HG03103 (cell line): ENCODE data around the gene RYR3.

ENCODE experiments used
- ATAC-seq: cut with Tn5 transposase; IDR thresholded peaks from one replicate; pipeline ENCODE4 v1.9.1; 2021; ENCODE audit warnings: low read depth; ENCODE audit not compliant: unreplicated experiment

Gene RYR3

DNA sequence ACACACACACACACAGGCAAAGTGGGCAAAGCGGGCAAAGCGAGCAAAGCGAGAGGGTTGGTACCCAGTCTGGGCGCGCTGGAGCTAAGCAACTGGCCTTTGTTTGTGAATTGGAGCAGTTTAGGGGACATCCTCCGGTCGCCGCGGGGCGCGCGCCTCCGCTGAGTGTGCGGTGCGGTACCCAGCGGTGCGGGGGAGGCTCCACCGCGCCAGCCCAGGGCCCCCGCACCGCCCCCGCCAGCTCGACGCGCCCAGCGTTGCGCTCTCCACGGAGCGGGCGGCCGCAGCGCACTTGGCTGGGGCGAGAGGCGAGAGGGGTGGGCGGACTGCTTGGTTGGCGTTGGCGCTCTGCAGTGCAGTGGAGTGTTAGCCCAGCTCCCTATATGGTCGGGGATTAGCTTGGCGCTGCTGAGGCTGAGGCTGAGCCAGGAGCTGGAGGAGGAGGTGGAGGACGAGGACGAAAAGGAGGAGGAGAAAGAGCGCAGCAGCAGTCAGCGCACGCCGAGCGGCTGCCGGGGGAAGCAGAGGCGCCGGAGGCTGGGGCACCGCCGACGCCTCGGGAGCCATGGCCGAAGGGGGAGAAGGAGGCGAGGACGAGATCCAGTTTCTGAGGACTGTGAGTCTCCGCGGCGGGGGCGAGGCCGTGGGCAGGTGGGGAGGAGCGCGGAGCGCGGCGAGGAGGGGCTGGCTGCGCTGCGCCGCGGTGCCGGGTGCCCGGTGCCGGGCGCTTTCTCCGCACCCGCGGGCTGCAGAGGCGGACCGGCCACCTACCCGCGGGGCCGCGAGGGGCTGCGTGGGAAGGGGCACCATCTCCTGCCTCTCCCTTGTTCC is at the start of gene RYR3:
RYR3 (plus strand) TSS at position 487 of the 831 bp plus-strand sequence; CDS start at position 566, 79 bp downstream.
- no peak for ATAC-seq

DNA sequence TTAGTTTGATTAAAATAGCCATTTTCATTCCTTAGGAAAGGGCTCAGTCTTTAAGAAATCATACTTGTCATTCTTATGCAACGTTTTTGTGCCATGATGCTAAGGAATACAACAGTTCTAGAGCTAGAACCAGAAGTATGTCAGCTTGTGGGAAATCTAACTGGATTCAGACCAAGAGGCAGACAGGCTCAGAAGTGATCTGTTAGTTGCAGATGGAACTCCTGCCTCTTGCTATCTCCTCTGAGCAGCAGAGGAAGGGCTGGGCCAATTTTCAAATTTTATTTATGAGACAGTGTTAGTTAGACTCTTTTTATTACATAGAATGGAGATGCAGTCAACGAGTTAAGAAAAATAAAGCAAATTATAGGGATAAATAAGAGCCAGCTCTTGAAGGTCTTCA is 48.5 kb upstream of the RYR3 start:
- ATAC-seq, result no peak

DNA sequence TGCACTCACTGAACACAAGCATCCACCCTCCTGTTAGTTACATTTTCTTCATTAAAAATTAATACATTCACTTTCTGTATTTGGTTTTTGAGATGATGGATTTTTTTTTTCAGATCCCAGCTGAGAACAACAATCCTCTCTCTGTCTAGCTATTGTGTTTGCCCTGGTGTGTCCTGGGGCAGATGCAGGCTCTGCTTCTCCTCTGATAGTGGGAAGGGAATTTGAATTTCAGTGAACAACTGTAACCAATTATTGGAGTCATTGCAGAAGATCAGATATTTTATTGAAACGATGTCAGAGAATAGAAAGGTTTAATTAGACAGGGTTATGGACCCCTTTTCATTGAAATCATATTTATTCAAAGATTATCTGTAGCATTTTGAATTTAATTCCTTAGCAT is 33.1 kb upstream of the RYR3 start:
- ATAC-seq, result no peak

DNA sequence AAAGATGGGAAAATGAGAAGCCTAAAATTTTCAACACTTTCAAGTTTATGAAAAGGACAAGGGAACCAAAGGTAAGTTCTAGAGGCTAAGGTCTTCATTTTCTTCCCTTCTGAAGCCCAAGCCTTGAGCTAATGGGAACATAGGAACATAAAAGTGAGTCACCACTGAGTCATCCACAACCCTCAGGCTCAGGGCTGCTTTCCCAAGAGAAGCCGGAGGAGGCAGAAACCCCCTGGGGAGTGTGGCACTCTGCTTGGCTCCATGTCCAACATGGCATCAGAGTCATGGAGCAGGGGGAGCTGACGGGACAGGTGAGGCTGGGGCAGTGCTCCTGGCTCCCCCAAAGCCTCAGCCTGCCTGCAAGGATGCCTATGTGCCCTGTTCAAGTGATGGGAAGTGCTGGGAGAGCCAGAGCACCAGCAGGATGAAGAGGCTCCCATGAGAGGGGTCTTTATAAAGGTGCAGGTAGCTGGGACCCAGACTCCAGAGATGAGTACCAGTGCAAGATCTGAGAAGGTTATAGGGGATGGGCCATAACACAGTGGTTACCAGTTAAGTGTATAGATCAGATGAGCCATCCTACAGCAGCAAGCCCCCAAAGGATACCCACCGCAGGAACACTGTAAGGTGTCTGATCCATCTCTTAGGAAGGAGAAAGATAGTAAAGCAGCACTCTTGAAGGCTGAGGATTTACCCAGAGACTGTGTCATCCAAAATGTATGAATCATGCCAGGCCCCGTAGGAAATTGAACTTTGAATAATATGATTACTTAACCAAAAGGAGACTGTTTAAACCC is 31.8 kb upstream of the RYR3 start:
- ATAC-seq, result no peak

DNA sequence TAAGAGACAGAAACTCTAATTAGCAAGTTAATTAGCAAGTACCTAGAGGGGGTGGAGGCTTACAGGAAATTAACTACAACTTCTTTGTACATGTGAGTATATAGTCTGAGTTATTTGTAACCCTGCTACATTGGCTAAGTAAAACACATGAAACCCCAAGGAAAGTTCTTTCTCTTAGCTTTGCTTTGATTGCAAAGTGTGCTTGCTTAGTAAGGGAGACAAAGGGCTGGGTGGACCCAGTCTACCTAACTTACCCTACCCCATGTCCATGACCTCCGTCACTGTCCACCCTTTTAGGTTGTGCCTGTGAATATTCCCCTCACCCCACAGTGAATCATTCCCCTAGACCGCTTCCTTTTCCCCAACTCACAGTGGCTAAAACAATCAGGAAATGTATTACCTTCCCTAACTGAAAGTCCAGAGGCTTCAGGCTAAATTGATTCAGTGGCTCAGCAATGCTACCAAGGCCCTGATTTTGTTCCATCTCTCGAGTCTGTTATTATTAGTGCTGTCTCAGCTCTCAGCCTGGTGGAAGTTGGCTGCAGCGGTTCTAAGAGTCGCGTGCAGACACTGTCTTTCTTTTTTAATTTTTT is 31.1 kb upstream of the RYR3 start:
- no peak for ATAC-seq

DNA sequence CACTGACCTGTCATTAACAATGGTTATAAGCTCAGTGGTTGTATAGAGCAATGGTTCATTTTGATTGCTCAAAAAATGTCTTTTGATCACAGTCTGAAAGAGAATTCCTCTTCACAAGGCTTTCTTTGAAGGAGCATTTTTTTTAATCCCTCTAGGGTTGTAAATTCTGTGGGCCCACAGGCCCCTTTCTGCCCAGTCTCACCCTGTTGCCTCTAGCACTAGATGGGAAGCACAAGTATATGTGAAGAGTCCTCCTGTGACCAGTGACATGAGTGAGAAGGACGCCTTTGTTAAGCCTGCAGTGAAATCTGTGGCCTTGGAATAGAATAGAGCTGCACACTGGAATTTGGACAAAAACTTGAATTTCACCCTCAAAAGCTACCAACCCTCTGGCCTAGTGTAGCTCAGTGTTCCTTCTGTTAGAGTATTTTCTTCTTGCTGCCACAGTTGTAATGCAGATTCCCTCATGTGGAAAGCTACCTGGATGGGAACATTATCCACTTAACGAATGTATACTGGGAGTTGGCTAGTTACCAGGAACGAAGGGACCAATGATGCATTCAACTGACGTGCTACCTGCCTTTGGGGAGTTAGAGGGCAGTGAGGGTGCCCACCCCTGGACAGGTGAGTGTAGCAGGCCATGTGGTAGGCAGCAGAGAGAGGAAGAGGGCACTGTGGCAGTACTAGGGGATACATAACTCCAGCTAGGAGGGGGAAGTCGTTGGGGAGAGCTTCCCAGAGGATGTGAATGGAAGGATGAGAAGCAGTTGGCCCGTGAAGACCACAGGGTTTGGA is 28.3 kb upstream of the RYR3 start:
- no peak for ATAC-seq

DNA sequence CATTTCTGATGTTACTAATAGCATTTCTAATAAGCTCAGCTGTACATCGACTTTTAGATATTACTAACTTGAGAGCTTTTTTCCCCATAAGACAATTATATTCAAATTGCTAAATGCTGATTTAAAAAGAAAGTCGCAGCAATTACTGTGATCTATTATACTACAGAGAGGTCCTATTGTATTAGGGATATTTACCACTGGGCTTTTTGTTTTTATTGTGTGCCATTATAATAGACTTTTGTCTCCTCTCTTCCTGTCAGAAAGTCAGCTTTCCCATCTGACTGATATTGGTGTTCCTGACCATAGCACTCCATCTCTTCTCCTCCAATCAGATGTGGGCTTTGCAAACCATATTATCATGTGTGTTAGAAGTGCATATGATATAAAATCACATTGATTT is 27.2 kb upstream of the RYR3 start:
- no peak for ATAC-seq

DNA sequence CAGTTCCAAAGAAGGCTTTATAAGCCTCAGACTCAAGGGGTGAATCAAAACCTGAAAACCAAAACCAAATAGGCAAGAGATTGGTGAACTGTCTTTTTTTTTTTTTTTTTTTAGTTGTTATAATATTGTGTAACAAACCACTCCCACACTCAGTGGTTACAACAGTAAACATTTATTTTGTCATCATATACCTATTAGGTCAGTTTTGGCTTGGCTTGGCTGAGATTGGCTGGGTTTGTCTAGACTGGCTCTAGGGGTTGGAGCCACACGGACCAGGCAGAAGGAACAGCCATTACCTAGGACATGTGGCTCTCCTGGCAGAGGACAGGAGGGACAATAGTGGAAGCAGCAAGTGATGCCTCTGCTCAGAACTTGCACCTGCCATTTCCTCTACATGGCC is 26.4 kb upstream of the RYR3 start:
- ATAC-seq, result no peak

DNA sequence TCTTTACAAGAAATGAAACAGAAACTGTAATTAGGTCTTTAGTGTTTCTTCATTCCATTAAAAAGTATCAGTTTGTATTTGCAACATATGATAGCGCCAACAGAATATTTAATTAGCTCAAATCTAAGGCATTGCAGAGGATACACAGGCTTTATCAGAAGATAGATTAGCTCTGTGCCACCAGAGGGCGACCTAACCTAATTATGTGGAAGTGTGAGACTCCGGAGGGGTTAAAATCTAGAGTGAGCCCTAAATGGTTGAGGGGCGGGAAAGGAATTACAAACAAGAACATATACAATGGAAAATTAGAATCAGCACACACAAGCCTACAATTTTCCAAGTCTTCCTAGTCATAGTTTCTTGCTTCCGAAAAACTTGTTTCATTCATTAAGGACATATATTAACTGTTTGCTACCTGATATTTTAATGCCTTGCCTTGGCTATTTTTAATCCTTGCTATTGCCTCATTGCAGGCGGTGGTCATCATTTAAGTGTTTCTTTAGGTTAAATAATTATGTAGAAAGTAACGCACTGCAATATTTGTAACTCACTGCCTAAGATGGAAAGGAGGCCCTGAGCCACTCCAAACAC is 18.0 kb upstream of the RYR3 start:
- ATAC-seq, result no peak

DNA sequence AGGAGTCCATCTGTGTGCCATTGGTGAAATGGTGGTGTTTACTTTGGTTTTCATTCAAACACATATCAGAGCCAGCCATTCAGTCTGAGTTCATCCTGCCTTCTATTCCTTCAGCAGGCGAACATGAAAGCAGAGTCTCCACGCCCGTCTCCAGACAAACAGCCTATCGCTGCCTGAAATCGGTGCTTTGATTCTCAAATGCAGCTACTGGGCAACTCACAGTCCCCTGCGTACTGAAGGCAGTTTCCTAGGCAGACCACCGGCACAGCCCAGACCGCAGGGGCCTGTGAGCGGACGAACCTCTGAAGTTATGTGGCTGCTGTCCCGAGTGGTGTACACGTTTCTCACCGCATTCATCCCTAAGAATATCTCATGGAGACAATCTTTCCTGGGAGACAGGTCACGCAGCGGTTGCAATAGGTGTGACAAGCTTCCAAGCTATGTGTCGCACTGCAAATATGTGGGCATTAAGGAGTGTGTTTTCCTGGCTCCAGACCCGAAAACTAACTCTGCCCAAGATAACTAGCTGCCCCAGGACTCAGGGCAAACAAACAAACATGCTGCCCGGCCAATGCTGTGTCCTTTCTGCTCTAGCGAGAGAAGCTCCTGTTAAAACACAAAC is 16.9 kb upstream of the RYR3 start:
- ATAC-seq, result no peak

DNA sequence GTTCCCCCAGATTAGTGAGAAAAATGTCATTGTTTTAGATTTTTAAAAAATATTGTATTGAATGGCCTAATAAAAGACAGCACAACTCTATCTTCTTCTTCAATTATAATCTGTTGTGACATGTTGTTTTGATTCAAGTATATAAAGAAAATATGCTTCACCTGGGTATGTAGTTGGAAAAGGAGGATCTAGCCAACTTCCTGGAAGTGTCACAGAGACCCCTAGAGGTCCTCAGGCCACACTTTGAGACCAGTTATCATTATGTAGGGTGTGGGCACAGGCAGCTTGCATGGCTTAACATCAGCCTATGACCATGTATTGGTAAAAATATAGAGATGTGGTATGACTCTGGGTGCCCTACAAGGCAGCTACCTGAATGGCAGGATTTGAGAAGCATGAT is 14.7 kb upstream of the RYR3 start:
- no peak for ATAC-seq

DNA sequence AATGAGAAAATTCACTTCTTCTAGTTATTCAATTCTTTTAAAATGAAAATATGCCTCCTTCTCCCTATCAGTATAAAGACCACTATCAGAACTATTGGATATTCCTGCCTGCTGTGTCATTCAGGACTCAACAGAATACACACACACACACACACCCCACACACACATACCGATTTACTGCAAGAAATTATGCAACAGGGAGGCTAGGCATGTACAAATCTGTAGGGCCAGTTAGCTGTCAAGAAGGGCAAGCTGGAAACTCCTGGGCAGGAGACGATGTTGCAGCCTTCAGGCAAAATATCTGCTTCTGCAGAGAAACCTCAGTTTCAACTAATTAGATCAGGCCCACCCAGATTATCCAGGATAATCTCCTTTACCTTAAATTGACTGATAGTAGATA is 13.9 kb upstream of the RYR3 start:
- ATAC-seq, result no peak

DNA sequence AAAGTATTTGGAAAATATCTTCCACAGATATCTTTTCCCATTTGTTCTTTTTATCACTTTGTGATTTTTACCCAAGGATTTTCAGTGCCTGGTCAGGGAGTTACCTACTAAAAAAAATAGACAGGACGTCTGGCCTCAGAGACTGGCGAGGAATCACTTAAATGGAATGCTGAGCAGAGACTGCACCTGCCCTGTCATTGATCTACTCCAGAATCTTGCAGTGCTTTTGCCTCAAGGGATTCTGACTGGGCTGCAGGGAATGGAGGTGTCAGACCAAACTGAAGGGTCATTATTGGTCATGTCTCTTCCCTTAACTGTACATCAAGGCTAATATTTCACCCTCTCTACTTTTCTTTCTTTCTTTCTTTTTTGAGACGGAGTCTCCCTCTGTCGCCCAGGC is 12.1 kb upstream of the RYR3 start:
- ATAC-seq, result no peak

DNA sequence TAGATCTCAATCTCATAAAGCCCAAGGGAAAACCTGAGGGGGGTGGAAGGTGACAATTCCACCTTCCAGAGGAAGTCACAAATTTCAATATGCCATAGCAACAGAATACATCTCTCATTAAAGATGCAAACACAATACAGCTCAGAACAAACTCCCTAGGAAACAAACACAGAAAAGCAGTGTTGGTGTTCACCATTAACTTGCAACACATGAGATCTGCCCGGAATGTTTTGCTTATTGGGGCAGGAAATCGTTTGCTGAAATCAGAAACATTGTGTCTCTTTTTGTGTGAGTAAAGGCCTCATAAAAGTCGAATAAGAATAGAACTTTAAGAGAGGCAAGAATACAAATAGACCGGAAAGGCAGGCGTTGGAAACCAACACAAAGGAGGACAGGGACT is 5.8 kb upstream of the RYR3 start:
- ATAC-seq, result no peak

DNA sequence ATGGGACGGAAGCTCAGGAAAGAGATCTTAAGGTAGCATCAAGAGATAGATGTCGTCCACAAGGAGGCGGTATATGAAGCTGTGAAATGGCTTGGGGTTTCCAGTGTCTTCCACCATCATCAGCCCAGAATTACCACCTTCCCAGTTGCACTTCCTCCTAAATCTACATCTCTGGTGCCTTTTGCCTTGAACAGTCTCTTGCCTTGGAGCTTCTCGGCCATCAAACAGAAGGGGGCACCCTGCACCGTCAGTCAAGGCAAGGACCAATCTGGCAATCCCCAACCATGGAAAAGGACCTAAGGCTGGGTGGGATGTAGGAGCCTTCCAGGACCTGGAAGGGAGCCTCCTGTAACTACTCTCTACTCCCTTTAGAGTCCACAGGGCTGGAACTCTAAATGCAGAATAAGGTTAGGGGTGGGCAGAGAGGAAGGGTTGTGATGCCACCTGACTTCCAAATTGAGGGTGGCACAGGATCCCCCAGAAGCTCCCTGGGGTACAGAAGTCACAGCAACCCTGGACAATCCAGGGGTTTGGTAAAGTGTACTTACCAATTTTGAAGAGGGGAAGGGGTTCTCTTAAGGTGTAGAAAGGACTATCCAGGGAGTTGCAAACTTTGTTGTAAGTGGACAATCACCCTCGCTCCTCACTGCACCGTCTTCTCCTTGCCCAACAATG is 1.0 kb upstream of the RYR3 start:
- ATAC-seq, result no peak

DNA sequence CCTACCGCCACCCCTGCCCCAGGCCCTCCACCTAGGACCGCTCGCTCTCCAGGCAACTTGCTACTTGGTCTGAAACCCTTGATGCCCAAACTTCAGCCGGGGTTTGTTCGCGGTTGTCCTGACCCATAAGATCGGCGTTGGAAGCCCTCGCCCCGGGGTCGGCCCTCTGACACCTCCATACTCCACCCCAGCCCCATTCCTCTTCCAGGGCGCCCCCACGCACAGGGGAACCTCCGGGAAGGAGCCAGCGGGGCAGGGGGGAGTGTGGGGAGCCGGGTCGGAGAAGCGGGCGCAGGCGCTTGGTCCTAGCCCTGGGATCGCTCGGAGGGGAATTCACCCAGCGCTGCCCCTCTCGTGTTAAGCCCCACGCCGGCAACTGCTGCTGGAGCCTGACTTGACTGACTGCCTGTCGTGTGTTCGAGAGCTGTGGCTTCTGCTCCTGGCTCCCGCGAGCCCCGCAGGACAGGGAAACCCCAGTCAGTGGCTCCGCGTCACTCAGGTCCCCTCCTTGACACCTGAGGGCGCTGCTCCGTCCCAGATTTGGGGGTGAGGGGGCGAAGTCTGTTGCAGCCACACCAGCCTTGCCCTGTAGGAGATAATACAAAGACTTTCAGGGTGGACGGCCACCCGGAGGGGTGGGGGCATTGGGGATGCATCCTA is 675 bp downstream of the RYR3 start:
- ATAC-seq, result no peak

DNA sequence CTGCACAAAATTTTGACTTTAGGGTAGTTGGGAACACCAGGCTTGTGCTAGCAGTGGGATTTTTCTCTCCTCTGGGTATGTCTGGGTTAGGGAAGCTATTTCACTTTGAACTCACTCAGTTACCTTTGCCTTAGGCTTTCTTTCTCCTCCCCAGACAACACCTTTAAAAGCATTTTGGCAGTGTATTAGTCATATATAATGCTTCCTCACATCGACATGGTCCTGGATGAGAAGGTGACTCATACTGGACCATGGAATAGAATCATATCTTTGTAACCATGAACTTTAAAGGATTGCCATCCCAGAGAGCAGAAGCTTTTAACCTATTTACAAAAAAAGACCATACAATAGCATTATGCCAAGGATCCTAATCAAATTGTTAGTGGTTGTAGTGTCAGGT is 2.7 kb downstream of the RYR3 start:
- ATAC-seq, result no peak

DNA sequence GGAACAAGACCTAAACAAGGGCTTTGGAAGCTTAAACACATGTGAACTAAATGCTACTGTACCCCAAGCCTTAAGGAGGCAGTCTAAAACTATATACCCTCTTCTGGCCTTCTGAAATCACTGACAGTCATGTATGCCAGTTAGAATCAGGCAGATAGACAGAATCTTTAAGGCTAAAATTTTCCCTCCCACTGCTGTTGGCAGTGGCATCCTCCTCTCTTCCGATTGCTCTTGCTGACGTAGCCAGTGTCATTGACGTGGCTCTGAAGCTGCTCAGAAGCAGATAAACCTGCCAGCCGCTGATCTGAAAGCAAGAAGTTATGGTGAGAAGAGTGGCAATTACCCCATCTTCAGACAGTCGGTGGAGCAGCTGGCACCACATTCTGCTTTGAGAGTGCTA is 3.3 kb downstream of the RYR3 start:
- no peak for ATAC-seq

DNA sequence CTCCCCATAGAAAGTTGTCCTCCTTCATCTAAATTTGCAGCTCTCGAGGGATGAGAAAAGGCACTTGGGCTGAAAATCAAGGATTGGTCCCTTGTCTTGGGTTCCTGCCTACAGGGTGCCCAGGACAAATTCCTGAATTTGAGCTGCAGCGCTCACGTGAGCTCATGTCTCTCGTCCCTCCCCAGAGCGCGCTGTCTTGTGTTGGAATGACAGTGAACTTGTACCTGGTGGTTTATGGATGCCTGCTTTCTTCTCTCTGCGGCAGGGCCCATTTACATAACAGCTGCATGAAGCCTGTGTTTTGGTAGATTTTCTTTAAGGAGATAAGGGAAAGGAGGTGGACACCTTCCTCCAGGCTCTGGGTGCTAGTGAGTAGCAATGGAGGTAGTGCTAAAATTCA is 4.3 kb downstream of the RYR3 start:
- ATAC-seq, result no peak
